T-helper 2 cell treated with Interferon-gamma antibody and Interleukin-4, amounts not matched to agents 5 μg/mL and 100 μg/mL, for 36 hours (primary cell): ENCODE data around the gene PLAGL1.
"Not testable (repeated sequence)": the region's sequence is repeated elsewhere in the genome, so short reads cannot be mapped to it uniquely, and the experiment has no call there.

ENCODE experiments used
- DNase-seq: peaks from one replicate; pipeline ENCODE4 v3.0.0; 2021; ENCODE audit warnings: low spot score
- H3K27ac Mint-ChIP-seq: one replicate; pipeline ENCODE4 v1.8.0; 2021; ENCODE audit warnings: mild to moderate bottlenecking, mixed read lengths
- H3K27me3 Mint-ChIP-seq: one replicate; pipeline ENCODE4 v1.8.0; 2021; ENCODE audit warnings: low read depth, mixed read lengths
- H3K36me3 Mint-ChIP-seq: one replicate; pipeline ENCODE4 v1.8.0; 2021; ENCODE audit warnings: low read depth, mixed read lengths
- H3K4me1 Mint-ChIP-seq: one replicate; pipeline ENCODE4 v1.8.0; 2021; ENCODE audit warnings: low read depth, mixed read lengths
- H3K4me3 Mint-ChIP-seq: one replicate; pipeline ENCODE4 v1.8.0; 2022; ENCODE audit warnings: mild to moderate bottlenecking, moderate library complexity, mixed read lengths
- H3K9me3 Mint-ChIP-seq: one replicate; pipeline ENCODE4 v1.8.0; 2021; ENCODE audit warnings: mixed read lengths

The PLAGL1 gene

GRCh38 chr6:144027932-144028587, 20.0 kb upstream of the PLAGL1 start:
- Mint-ChIP-seq H3K27me3 (peaks cover 25% of the 10 kb centered on the region), H3K4me3 (no peak overlapping the region), H3K27ac (no peak overlapping the region), H3K36me3 (no peaks in the 10 kb centered on the region), H3K4me1 (no peaks in the 10 kb centered on the region), H3K9me3 (peaks cover 3% of the 10 kb centered on the region)
- DNase-seq, result no peak

GRCh38 chr6:144023216-144023615, 15.2 kb upstream of the PLAGL1 start:
- Mint-ChIP-seq H3K4me1 (no peaks in the 10 kb centered on the region), H3K27me3 (peaks cover 17% of the 10 kb centered on the region), H3K9me3 (no peaks in the 10 kb centered on the region), H3K36me3 (no peaks in the 10 kb centered on the region), H3K4me3 (no peak overlapping the region), H3K27ac (no peak overlapping the region)
- DNase-seq, result no peak

- no peak for DNase-seq
- H3K27me3 Mint-ChIP-seq, result peaks cover 19% of the 10 kb centered on the region
- H3K4me1 Mint-ChIP-seq, result no peaks in the 10 kb centered on the region
- H3K9me3 Mint-ChIP-seq, result no peaks in the 10 kb centered on the region
- H3K36me3 Mint-ChIP-seq, result no peaks in the 10 kb centered on the region
- H3K4me3 Mint-ChIP-seq, result no peak overlapping the region
- H3K27ac Mint-ChIP-seq, result no peak overlapping the region
These were observed 11.9 kb upstream of the PLAGL1 start for GRCh38 chr6:144019929-144020328.

- H3K27ac Mint-ChIP-seq, result no peak overlapping the region
These were observed 9.4 kb upstream of the PLAGL1 start for GRCh38 chr6:144017166-144018094.

GRCh38 chr6:144013486-144013909, 5.4 kb upstream of the PLAGL1 start:
- DNase-seq, result peak; percentile 13
- no peak overlapping the region for H3K27ac Mint-ChIP-seq
- H3K36me3 Mint-ChIP-seq, result no peaks in the 10 kb centered on the region

More at GRCh38 chr6:144017166-144018094, 9.4 kb upstream of the PLAGL1 start:
- no peaks in the 10 kb centered on the region for H3K9me3 Mint-ChIP-seq
- H3K27me3 Mint-ChIP-seq, result peaks cover 19% of the 10 kb centered on the region
- DNase-seq, result no peak
- H3K4me3 Mint-ChIP-seq, result no peak overlapping the region
- H3K4me1 Mint-ChIP-seq, result no peaks in the 10 kb centered on the region
- no peaks in the 10 kb centered on the region for H3K36me3 Mint-ChIP-seq

GRCh38 chr6:144012534-144012933, 4.5 kb upstream of the PLAGL1 start:
- Mint-ChIP-seq H3K36me3 (no peaks in the 10 kb centered on the region), H3K4me3 (no peak overlapping the region), H3K4me1 (no peaks in the 10 kb centered on the region), H3K27me3 (peaks cover 32% of the 10 kb centered on the region), H3K27ac (no peak overlapping the region), H3K9me3 (no peaks in the 10 kb centered on the region)
- DNase-seq, result no peak

More at GRCh38 chr6:144013486-144013909, 5.4 kb upstream of the PLAGL1 start:
- peaks cover 38% of the 10 kb centered on the region for H3K27me3 Mint-ChIP-seq
- H3K4me1 Mint-ChIP-seq, result no peaks in the 10 kb centered on the region
- no peaks in the 10 kb centered on the region for H3K9me3 Mint-ChIP-seq
- no peak overlapping the region for H3K4me3 Mint-ChIP-seq

- peaks cover 42% of the 10 kb centered on the region for H3K27me3 Mint-ChIP-seq
- not testable (repeated sequence) for H3K4me3 Mint-ChIP-seq
These were observed 1.6 kb upstream of the PLAGL1 start for GRCh38 chr6:144009628-144010027.

GRCh38 chr6:144008846-144009245, 787 bp upstream of the PLAGL1 start:
- Mint-ChIP-seq H3K27ac (no peak overlapping the region), H3K27me3 (peaks cover 42% of the 10 kb centered on the region), H3K36me3 (no peaks in the 10 kb centered on the region), H3K4me1 (no peaks in the 10 kb centered on the region), H3K4me3 (peak overlapping the region; percentile 50), H3K9me3 (no peaks in the 10 kb centered on the region)
- DNase-seq, result no peak

More at GRCh38 chr6:144009628-144010027, 1.6 kb upstream of the PLAGL1 start:
- H3K36me3 Mint-ChIP-seq, H3K9me3 Mint-ChIP-seq, DNase-seq, H3K27ac Mint-ChIP-seq, H3K4me1 Mint-ChIP-seq: not testable (repeated sequence)

GRCh38 chr6:144007478-144008119, 460 bp downstream of the PLAGL1 start:
- peaks cover 45% of the 10 kb centered on the region for H3K27me3 Mint-ChIP-seq
- H3K4me1 Mint-ChIP-seq, result no peaks in the 10 kb centered on the region
- no peaks in the 10 kb centered on the region for H3K9me3 Mint-ChIP-seq
- no peaks in the 10 kb centered on the region for H3K36me3 Mint-ChIP-seq
- no peak overlapping the region for H3K27ac Mint-ChIP-seq
- peak overlapping the region; percentile 61 for H3K4me3 Mint-ChIP-seq
- DNase-seq, result peak; percentile 7

- Mint-ChIP-seq H3K27ac (no peak overlapping the region), H3K4me1 (no peaks in the 10 kb centered on the region), H3K36me3 (no peaks in the 10 kb centered on the region), H3K4me3 (peak overlapping the region; percentile 61), H3K9me3 (peaks cover 3% of the 10 kb centered on the region), H3K27me3 (peaks cover 45% of the 10 kb centered on the region)
- DNase-seq, result no peak
These were observed 1.2 kb downstream of the PLAGL1 start for GRCh38 chr6:144006736-144007477.

GRCh38 chr6:143999406-143999805, 8.7 kb downstream of the PLAGL1 start:
- Mint-ChIP-seq H3K4me1 (no peaks in the 10 kb centered on the region), H3K9me3 (peaks cover 3% of the 10 kb centered on the region), H3K4me3 (no peak overlapping the region)

GRCh38 chr6:143998686-143999085, 9.4 kb downstream of the PLAGL1 start:
- no peak overlapping the region for H3K4me3 Mint-ChIP-seq
- no peaks in the 10 kb centered on the region for H3K4me1 Mint-ChIP-seq
- no peak overlapping the region for H3K27ac Mint-ChIP-seq

More at GRCh38 chr6:143999406-143999805, 8.7 kb downstream of the PLAGL1 start:
- Mint-ChIP-seq H3K27me3 (peaks cover 27% of the 10 kb centered on the region), H3K27ac (no peak overlapping the region), H3K36me3 (no peaks in the 10 kb centered on the region)
- DNase-seq, result no peak

GRCh38 chr6:143993965-143994646, 14.0 kb downstream of the PLAGL1 start:
- Mint-ChIP-seq H3K27ac (no peak overlapping the region), H3K9me3 (no peaks in the 10 kb centered on the region), H3K36me3 (no peaks in the 10 kb centered on the region), H3K4me3 (no peak overlapping the region), H3K27me3 (peaks cover 15% of the 10 kb centered on the region), H3K4me1 (no peaks in the 10 kb centered on the region)
- no peak for DNase-seq

More at GRCh38 chr6:143998686-143999085, 9.4 kb downstream of the PLAGL1 start:
- no peak for DNase-seq
- peaks cover 27% of the 10 kb centered on the region for H3K27me3 Mint-ChIP-seq
- H3K9me3 Mint-ChIP-seq, result peaks cover 3% of the 10 kb centered on the region
- H3K36me3 Mint-ChIP-seq, result no peaks in the 10 kb centered on the region
